Measurements from ENCODE around the gene COL10A1. TPM values are rescaled to one million over a fixed set of nuclear protein-coding genes. Genes with fewer than 3 reads are reported as not detected.

The COL10A1 gene
- total and polyA plus RNA-seq, 10 of the 15 experiments (the other 5 are each of a cell fraction or from before 2014, with no cell fraction given) = 0.02 to 0.33 (median 0.06) TPM; not detected in 5

GRCh38 chr6:116087437-116088027 is 38.4 kb downstream of the COL10A1 start:
- H3K9ac ChIP-seq (ENCODE audit: control insufficient read depth, insufficient read depth, low read length) = peak overlapping the region; percentile 51
- H3K27me3 ChIP-seq (replicated peaks in 1 of 2; ENCODE audit: control insufficient read depth in 2 of 2, insufficient read depth in 2 of 2, low read length in 1 of 2) = no peaks in the 10 kb centered on the region
- in situ Hi-C loops (cut with MboI) = no loop called here
- H3K4me1 ChIP-seq (ENCODE audit: control insufficient read depth, insufficient read depth, low read length) = peaks cover 57% of the 10 kb centered on the region
- FAIRE-seq = peak; percentile 91
- H3K27ac ChIP-seq (ENCODE audit: control insufficient read depth, insufficient read depth) = peak overlapping the region; percentile 98
- WGBS (ENCODE audit: insufficient coverage, insufficient replicate concordance, low lambda C conversion rate, missing lambda C conversion rate) = 0% methylated on average over 4 of the region's 4 CpGs
- no peaks in the 10 kb centered on the region for H4K20me1 ChIP-seq (ENCODE audit: control insufficient read depth, insufficient read depth)
- ChIA-PET RAD21 (ENCODE audit: unreplicated experiment) (interaction anchor here (0.7 to 6.1 kb wide), 15 partner anchors 10 to 81 kb away, joined by 3 to 61 read pairs (median 9); partner anchors contain the start of genes FRK and NT5DC1), POLR2A (interaction anchor here (0.9 to 4.3 kb wide), 10 partner anchors 10 to 199 kb away, joined by 3 to 29 read pairs (median 6); partner anchors contain the start of gene NT5DC1), SMC1A (ENCODE audit: uncharacterized antibody, unreplicated experiment) (interaction anchor here (0.9 to 6.0 kb wide), 23 partner anchors 10 to 99 kb away, joined by 3 to 101 read pairs (median 5); partner anchors contain the start of genes FRK and NT5DC1), CTCF (interaction anchor here (1.1 to 6.1 kb wide), 17 partner anchors 10 to 162 kb away, joined by 3 to 63 read pairs (median 6); partner anchors contain the start of genes FRK and NT5DC1)
- DNase-seq (ENCODE audit: low read depth, low spot score) = peak; percentile 92
- peak overlapping the region; percentile 72 for H3K4me2 ChIP-seq (ENCODE audit: control insufficient read depth, insufficient read depth)
- H3K36me3 ChIP-seq (ENCODE audit: control insufficient read depth in 2 of 2, insufficient read depth in 2 of 2, low read length in 1 of 2) = peaks cover 0 to 3% of the 10 kb centered on the region in 2 experiments; a peak in 1 of 4 replicates
- no TSS peak for BruUV-seq (replicated peaks)
- peak overlapping the region; percentile 15; the same call in 1 of the 2 replicates for H3K4me3 ChIP-seq
- peaks cover 16% of the 10 kb centered on the region for H3K9me3 ChIP-seq (replicated peaks; ENCODE audit: control insufficient read depth, insufficient read depth, low read length)
- peaks cover 4% of the 10 kb centered on the region for H3K79me2 ChIP-seq (ENCODE audit: control insufficient read depth, insufficient read depth, low read length)
- peak overlapping the region; percentile 75 for H2AFZ ChIP-seq (ENCODE audit: control insufficient read depth, low read depth, low read length)
- intact Hi-C loops (cut with micrococcal nuclease; ENCODE audit: unreplicated experiment) = no loop called here
- peak; percentile 92 for ATAC-seq
- peak; percentile 69 to 72 for TF ChIP-seq IKZF2 (IDR thresholded peaks at IDR 0.05)
- no peak for TF ChIP-seq E2F4 (IDR thresholded peaks at IDR 0.05; ENCODE audit: low read depth, low read length)
- peak; percentile 45; the same call in 1 of the 2 replicates for TF ChIP-seq TAF1 (IDR thresholded peaks at IDR 0.05; ENCODE audit: borderline replicate concordance, low read depth, low read length)
- peak; percentile 90; the same call in 1 of the 2 replicates for TF ChIP-seq ASH2L (IDR thresholded peaks at IDR 0.05; ENCODE audit: borderline replicate concordance, low read depth)
- peak; percentile 60 for TF ChIP-seq YY1 (IDR thresholded peaks at IDR 0.05; ENCODE audit: low read depth, low read length)
- peak; percentile 93 for TF ChIP-seq DPF2 (IDR thresholded peaks at IDR 0.05)
- no peak for TF ChIP-seq ZNF274 (IDR thresholded peaks at IDR 0.05; ENCODE audit: insufficient read depth, insufficient read length)
- TF ChIP-seq BCLAF1 (IDR thresholded peaks at IDR 0.05) = no peak
- no peak for TF ChIP-seq PKNOX1 (IDR thresholded peaks at IDR 0.05)
- peak; percentile 84 for TF ChIP-seq TCF12 (IDR thresholded peaks at IDR 0.05; ENCODE audit: low read depth, low read length)
- TF ChIP-seq CREM (IDR thresholded peaks at IDR 0.05; ENCODE audit: low read depth) = peak; percentile 62; the same call in 1 of the 2 replicates
- TF ChIP-seq RFX5 (IDR thresholded peaks at IDR 0.05; ENCODE audit: low read depth, low read length) = no peak
- TF ChIP-seq ZBTB11 (CRISPR knock-in tag; IDR thresholded peaks at IDR 0.05) = no peak
- no peak for TF ChIP-seq ESRRA (IDR thresholded peaks at IDR 0.05; ENCODE audit: low read length)
- 0 out of 2 replicates have a peak, but pooled peaks have one; percentile 45 for TF ChIP-seq TBL1XR1 (IDR thresholded peaks at IDR 0.05; ENCODE audit: low read depth, low read length)
